Measurements from ENCODE around the gene SUGP2. TPM values are rescaled to one million over a fixed set of nuclear protein-coding genes. Genes with fewer than 3 reads are reported as not detected.

The SUGP2 gene
- total and polyA plus RNA-seq, 4 donors = 27.6 to 73.4 (median 59.6) TPM

DNA sequence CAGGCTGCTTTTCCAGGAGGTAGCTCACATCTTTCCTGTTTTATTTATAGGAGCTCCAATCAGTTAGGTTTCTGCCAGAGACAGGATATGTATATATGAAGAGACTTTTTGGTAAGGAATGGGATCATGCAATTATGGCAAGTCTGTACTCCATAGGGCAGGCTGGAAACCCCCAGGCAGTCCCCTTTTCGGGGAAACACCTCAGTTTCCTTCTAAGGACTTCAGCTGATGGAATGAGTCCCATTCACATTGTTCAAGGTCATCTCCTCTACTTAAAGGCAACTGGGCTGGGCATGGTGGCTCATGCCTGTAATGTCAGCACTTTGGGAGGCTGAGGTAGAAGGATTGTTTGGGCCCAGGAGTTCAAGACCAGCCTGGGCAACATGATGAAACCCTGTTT, 19.6 kb upstream of the SUGP2 start:
- TF ChIP-seq, protein P1, sequence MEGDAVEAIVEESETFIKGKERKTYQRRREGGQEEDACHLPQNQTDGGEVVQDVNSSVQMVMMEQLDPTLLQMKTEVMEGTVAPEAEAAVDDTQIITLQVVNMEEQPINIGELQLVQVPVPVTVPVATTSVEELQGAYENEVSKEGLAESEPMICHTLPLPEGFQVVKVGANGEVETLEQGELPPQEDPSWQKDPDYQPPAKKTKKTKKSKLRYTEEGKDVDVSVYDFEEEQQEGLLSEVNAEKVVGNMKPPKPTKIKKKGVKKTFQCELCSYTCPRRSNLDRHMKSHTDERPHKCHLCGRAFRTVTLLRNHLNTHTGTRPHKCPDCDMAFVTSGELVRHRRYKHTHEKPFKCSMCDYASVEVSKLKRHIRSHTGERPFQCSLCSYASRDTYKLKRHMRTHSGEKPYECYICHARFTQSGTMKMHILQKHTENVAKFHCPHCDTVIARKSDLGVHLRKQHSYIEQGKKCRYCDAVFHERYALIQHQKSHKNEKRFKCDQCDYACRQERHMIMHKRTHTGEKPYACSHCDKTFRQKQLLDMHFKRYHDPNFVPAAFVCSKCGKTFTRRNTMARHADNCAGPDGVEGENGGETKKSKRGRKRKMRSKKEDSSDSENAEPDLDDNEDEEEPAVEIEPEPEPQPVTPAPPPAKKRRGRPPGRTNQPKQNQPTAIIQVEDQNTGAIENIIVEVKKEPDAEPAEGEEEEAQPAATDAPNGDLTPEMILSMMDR (IDR thresholded peaks at IDR 0.05; ENCODE audit: control extremely low read depth, extremely low read depth) = no peak
- no peaks in the 10 kb centered on the region for H3K27me3 ChIP-seq (ENCODE audit: control insufficient read depth in 3 of 3, insufficient read depth in 3 of 3, low read length in 2 of 3)
- no peak for DNase-seq
- H3K9me3 ChIP-seq (ENCODE audit: control insufficient read depth in 4 of 4, insufficient read depth in 3 of 4, low read length in 3 of 4) = no peaks in the 10 kb centered on the region
- H3K9ac ChIP-seq (ENCODE audit: insufficient read depth in 1 of 2, low read length in 2 of 2) = no peak overlapping the region
- no peaks in the 10 kb centered on the region for H3K4me1 ChIP-seq (ENCODE audit: control insufficient read depth in 5 of 5, insufficient read depth in 5 of 5, low read length in 5 of 5)
- 80 to 100% methylated on average over 1 of the region's 1 CpG for WGBS, 2 donors
- no peak for ATAC-seq (ENCODE audit: insufficient read depth, low FRiP score)
- peaks cover 19 to 54% (median 31%) of the 10 kb centered on the region in 4 donors for H3K36me3 ChIP-seq (ENCODE audit: control insufficient read depth in 4 of 4, insufficient read depth in 4 of 4, low read length in 4 of 4)
- no peak overlapping the region for H3K4me3 ChIP-seq
- no peak overlapping the region for H3K27ac ChIP-seq (ENCODE audit: low read depth in 1 of 2, low read length in 1 of 2)

DNA sequence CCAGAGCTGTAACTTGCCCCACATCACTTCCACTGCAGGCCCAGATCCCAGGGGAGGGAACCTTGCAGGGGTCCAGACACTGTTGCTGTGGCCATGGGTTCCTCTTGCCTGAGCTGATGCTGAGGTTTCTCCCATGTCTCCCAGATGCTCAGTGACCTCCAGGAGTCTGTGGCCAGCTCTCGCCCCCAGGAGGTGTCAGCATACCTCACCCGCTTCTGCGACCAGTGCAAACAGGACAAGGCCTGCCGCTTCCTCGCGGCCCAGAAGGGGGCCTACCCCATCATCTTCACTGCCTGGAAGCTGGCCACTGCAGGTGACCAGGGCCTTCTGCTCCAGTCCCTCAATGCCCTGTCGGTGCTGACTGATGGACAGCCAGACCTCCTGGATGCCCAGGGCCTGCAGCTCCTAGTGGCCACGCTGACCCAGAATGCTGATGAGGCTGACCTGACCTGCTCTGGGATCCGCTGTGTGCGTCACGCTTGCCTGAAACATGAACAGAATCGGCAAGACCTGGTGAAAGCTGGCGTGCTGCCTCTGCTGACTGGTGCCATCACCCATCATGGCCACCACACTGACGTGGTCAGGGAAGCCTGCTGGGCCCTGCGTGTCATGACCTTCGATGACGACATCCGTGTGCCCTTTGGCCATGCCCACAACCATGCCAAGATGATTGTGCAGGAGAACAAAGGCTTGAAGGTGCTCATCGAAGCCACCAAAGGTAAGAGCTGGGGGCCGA, 18.3 kb upstream of the SUGP2 start:
- DNase-seq = no peak
- Histone ChIP-seq H3K27ac (ENCODE audit: low read depth in 1 of 2, low read length in 1 of 2) (no peak overlapping the region), H3K9ac (ENCODE audit: insufficient read depth in 1 of 2, low read length in 2 of 2) (no peak overlapping the region), H3K36me3 (ENCODE audit: control insufficient read depth in 4 of 4, insufficient read depth in 4 of 4, low read length in 4 of 4) (peaks cover 19 to 41% (median 31%) of the 10 kb centered on the region in 4 donors), H3K4me1 (ENCODE audit: control insufficient read depth in 5 of 5, insufficient read depth in 5 of 5, low read length in 5 of 5) (no peaks in the 10 kb centered on the region), H3K27me3 (ENCODE audit: control insufficient read depth in 3 of 3, insufficient read depth in 3 of 3, low read length in 2 of 3) (no peaks in the 10 kb centered on the region), H3K4me3 (no peak overlapping the region), H3K9me3 (ENCODE audit: control insufficient read depth in 4 of 4, insufficient read depth in 3 of 4, low read length in 3 of 4) (no peaks in the 10 kb centered on the region)
- TF ChIP-seq, protein P1 (IDR thresholded peaks at IDR 0.05; ENCODE audit: control extremely low read depth, extremely low read depth) = no peak
- WGBS, 2 donors = 94 to 95% methylated on average over 20 of the region's 20 CpGs
- no peak for ATAC-seq (ENCODE audit: insufficient read depth, low FRiP score)

DNA sequence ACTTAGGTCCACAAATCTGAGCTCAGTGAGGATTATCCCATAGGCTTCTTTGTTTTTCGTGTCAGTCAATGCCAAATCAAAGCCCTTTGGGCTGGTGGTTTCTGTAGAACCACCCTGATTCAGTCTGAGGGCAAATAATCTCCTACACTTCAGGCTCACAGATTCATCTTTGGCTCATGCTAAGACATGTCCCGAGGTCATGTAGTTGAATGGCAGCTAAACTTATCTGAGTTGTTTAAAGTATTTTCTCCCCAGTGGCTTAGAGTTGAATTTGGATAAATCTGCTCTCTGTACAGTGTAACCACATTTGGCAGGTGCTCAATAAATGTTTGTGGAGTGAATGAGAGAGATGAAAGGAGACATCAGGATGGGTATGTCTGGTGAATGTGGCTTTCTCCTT, 17.4 kb upstream of the SUGP2 start:
- 91 to 92% methylated on average over 2 of the region's 2 CpGs for WGBS, 2 donors

More for the DNA sequence above, 17.4 kb upstream of the SUGP2 start:
- no peaks in the 10 kb centered on the region for H3K4me1 ChIP-seq (ENCODE audit: control insufficient read depth in 5 of 5, insufficient read depth in 5 of 5, low read length in 5 of 5)
- no peak overlapping the region for H3K4me3 ChIP-seq
- TF ChIP-seq, protein P1 (IDR thresholded peaks at IDR 0.05; ENCODE audit: control extremely low read depth, extremely low read depth) = no peak
- H3K27ac ChIP-seq (ENCODE audit: low read depth in 1 of 2, low read length in 1 of 2) = no peak overlapping the region
- no peak for DNase-seq
- H3K36me3 ChIP-seq (ENCODE audit: control insufficient read depth in 4 of 4, insufficient read depth in 4 of 4, low read length in 4 of 4) = peaks cover 19 to 39% (median 30%) of the 10 kb centered on the region in 4 donors
- ATAC-seq (ENCODE audit: insufficient read depth, low FRiP score) = no peak
- no peaks in the 10 kb centered on the region for H3K9me3 ChIP-seq (ENCODE audit: control insufficient read depth in 4 of 4, insufficient read depth in 3 of 4, low read length in 3 of 4)
- H3K27me3 ChIP-seq (ENCODE audit: control insufficient read depth in 3 of 3, insufficient read depth in 3 of 3, low read length in 2 of 3) = no peaks in the 10 kb centered on the region
- no peak overlapping the region for H3K9ac ChIP-seq (ENCODE audit: insufficient read depth in 1 of 2, low read length in 2 of 2)

Measured in lung (tissue), 12 donors.